Body of pancreas (tissue), 2 donors: Measurements from ENCODE around the gene BBS4. TPM values are rescaled to one million over a fixed set of nuclear protein-coding genes. Genes with fewer than 3 reads are reported as not detected.

Experiments
- small RNA-seq: library from RNA; depleted of rRNA; stranded (forward); fragments of <200 nt; gene quantifications from one replicate; pipeline ENCODE3, GENCODE V24; 2016
- total RNA-seq, 2 donors: library from RNA; depleted of rRNA; stranded (reverse); fragments of >200 nt; gene quantifications; one replicate each; pipeline ENCODE4 v1.1.0, GENCODE V29; 2016

The BBS4 gene
- total RNA-seq, 2 donors from 2014 or later = 20.2 to 26.4 TPM

Small RNA genes lying within 50 kb of the gene (small RNA-seq; reads per million reads assigned to genes)
- gene RN7SL853P = not detected

Other genes starting within 250 kb of the BBS4 start
- 10 to 100 TPM; 28.5 to 52.1 TPM for gene ARIH1, start 211.9 kb upstream of the BBS4 start, total RNA-seq
- not detected for gene GOLGA6B, start 31.5 kb upstream of the BBS4 start, total RNA-seq
- not detected for gene HIGD2B, start within 50 bp of the BBS4 start, total RNA-seq
- gene ADPGK, start 97.6 kb downstream of the BBS4 start, total RNA-seq = 10 to 100 TPM; 52.1 to 85.0 TPM